Left forelimb (tissue), 1 donor: ENCODE measurements around the gene DPY19L2.
"Not testable (repeated sequence)": the region's sequence is repeated elsewhere in the genome, so short reads cannot be mapped to it uniquely, and the experiment has no call there.

ENCODE experiments used
- DNase-seq: peaks from one replicate; pipeline ENCODE4 v3.0.0-alpha.2; 2018; ENCODE audit warnings: low spot score

Gene DPY19L2

GRCh38 chr12:63663005-63663404 lies 5.3 kb downstream of the DPY19L2 start:
- DNase-seq, result not testable (repeated sequence)

DNA sequence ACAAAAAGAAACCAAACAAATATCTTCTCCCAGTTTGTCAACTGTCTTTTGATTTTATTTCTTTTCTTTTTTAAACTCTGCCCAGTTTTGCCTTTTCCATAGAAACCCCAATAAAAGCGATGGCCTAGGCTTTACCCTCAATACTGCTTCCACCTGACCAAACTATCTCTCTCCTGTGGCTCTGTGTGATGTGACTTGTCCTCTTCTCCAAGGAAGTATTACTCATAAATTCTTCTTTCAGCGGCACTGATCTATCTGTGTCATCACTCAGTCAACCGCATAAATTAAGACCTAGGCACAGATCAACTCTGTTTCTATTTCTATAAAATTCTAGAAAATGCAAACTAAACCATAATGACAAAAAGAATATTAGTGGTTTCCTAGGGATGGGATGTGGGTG lies 9.8 kb downstream of the DPY19L2 start:
- DNase-seq, result not testable (repeated sequence)

DNA sequence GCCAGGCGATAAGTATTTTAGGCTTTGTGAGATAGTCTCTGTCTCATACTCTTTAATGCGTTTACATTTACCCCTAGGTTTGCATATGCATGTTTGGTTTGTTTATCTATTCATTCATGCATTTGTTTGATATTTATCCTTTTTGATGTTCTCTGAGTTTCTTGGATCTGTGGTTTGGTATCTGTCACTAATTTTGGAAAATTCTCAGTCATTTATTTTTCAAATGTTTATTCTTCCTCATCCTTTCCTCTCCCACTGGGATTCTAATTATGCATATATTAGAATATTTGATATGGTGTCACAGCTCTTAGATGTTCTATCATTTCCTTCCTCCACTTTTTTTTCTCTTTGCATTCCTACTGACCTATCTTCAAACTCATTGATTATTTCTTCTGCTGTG lies 11.9 kb downstream of the DPY19L2 start:
- DNase-seq, result not testable (repeated sequence)

DNA sequence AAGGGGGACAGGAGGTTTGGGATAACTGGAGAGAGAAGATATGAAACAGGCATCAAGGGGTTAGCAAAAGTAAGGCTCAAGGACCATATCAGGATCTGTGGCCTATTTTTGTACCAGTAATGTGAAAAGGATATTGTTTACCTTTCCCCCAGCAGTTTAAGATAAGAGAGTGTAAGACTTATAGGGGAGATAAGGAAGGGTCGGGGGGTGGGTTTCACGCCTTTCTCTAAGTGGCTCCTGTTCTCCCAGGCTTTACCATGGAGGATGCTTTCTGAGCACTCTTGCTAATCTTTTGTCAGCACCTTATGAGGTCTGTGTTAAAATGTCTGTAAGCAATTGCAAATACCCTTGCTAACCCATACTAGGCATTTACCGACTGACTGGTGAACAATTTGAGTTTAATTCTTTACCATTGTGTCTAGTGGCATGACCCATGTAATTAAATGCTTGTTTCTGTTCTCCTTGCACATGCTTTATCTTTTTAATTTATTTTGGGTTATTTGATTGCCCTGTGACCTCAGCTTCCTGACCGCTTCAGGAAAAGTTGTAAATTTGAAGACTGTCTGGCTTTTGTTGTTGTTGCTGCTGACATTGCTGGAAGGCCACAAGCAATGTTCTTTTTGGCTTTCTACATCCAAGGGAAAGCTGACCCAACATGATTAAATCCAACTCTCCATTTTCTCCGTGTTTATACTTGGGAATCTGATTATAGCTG lies 12.6 kb downstream of the DPY19L2 start:
- not testable (repeated sequence) for DNase-seq

- not testable (repeated sequence) for DNase-seq
Measured at GRCh38 chr12:63654481-63654880, 13.8 kb downstream of the DPY19L2 start.

GRCh38 chr12:63649517-63649916 lies 18.8 kb downstream of the DPY19L2 start:
- not testable (repeated sequence) for DNase-seq

GRCh38 chr12:63643381-63644140 lies 24.7 kb downstream of the DPY19L2 start:
- not testable (repeated sequence) for DNase-seq

DNA sequence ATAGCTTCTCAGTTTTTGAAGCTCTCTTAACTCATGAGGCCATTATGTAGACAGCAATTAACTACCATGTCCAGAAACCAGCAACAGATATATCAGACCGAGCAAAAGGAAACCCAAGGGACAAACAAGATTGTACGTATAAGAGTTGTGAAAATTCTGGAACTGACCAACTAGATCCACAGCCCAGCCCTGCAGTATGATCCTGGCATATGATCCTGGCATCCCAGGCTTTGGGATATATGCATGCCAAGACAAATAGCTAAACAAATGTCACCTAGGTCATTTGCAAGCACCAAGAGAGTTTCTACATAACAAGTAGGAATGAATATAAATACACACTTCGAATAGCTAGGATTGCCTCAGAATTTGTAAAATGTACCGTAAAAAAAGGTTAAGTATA lies 44.0 kb downstream of the DPY19L2 start:
- DNase-seq, result not testable (repeated sequence)

GRCh38 chr12:63615544-63615943 lies 52.7 kb downstream of the DPY19L2 start:
- not testable (repeated sequence) for DNase-seq

DNA sequence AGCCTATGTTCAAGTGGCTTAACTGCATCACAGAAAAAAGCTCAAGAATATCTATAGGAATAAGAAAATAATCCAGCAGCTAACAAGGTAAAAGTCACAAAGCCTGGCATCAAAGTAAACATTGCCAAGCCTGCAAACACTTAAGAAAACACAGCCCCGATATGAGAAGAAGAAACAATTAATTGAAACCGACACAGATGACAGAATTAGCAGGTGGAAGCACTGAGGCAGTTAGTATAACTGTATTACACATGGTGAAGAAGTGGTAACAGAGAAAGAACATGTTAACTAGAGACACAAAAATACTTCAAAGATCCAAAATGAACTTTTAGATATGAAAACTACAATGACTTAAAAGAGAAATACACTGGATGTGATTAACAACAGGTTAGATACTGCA lies 57.0 kb downstream of the DPY19L2 start:
- DNase-seq, result not testable (repeated sequence)

DNA sequence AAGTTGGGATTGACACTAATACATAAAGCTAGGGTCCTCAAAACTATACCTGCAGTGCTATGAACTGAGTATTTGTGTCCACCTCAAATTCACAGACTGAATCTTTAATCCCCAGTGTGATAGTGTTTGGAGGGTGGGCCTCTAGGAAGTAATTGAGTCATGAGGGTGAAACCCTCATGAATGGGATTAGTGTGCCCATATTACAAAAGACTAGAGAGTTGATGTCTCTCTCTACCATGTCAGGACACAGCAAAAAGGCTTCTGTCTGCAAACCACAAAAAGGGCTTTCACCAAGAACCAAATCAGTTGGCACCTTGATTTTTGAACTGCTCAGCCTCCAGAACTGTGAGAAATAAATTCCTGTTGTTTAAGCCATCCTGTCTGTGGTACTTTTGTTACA lies 59.0 kb downstream of the DPY19L2 start:
- DNase-seq, result not testable (repeated sequence)

DNA sequence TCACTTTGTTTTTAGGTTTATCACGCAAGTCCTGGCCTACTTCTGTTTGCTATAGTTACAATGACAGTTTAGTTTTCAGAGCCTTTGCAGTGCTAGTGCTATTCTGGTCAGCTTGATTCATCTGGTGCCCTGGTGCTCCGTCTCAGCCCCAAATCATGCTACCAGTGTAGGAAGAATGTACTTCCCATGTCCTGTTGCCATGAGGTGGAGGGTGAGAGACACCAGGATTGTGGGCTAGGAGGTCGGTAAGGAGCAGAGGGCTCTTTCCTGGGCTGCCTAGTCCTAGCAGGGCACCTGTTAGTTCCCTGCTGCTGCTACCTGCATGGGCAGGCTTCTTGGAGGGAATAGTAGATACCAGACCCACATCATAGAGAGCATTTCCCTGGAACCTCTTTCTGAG lies 63.3 kb downstream of the DPY19L2 start:
- not testable (repeated sequence) for DNase-seq

DNA sequence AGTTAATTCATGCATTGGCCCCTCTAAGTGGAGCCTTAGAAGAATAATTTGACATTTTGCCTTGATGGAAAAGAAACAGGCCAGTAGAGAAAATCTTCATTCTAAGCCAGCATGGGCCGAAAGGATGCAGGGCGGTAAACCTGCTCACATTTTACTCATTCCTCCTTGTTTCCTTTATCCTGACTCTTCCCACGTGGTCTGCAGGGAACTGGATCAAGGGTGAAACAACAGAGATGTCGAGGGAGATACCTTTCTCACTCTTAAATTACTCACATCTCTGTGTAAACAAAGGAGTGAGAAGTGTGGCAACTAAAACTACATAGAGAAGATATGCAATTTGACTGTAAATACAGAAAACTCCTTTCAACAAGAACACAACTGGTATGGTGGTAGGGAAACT lies 73.5 kb downstream of the DPY19L2 start:
- not testable (repeated sequence) for DNase-seq

DNA sequence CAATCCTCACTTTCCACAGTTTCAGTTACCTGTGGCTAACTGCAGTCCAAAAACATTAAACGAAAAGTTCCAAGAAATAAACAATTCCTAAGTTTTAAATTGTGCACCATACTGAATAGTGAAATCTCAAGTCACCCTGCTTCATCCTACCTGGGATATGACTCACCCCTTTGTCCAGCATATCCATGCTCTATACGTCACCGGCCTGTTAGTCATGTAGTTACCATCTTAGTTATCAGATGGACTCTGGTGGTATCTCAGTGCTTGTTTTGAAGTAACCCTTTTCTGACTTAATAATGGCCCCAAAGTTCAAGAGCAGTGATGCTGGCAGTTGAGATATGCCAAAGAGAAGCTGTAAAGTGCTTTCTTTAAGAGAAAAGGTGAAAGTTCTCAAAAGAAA lies 83.9 kb downstream of the DPY19L2 start:
- DNase-seq, result not testable (repeated sequence)

DNA sequence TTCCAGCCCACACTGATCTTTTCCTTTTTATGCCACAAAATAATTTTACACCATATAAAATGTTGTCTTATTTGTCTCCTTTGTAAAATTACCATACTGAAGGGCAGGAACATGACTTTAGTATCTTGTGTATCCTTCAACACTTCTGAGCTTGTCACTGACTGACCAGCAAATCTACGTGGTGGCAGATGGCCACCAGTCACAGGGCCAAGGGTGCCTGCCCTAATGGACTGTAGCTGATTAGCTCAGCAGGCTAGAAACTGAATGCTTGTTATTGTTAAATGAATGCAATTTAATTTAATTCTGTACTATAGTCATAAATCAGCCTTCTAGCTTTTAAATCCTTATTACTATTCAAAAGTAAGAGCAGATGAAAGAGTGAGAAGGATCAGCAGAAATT lies 85.0 kb downstream of the DPY19L2 start:
- DNase-seq, result not testable (repeated sequence)

DNA sequence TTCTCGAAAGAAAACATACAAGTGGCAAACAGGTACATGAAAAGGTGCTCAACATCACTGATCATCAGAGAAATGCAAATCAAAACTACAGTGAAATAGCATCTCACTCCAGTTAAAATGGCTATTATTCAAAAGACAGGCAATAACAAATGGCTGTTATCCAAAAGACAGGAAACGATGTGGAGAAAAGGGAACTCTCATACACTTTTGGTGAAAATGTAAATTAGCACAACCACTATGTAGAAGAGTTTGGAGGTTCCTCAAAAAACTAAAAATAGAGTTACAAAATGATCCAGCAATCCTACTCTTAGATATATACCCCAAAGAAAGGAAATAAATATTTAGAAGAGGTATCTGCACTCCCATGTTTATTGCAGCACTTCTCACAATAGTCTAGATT lies 90.7 kb downstream of the DPY19L2 start:
- DNase-seq, result not testable (repeated sequence)

GRCh38 chr12:63572038-63572437 lies 96.3 kb downstream of the DPY19L2 start:
- not testable (repeated sequence) for DNase-seq

DNA sequence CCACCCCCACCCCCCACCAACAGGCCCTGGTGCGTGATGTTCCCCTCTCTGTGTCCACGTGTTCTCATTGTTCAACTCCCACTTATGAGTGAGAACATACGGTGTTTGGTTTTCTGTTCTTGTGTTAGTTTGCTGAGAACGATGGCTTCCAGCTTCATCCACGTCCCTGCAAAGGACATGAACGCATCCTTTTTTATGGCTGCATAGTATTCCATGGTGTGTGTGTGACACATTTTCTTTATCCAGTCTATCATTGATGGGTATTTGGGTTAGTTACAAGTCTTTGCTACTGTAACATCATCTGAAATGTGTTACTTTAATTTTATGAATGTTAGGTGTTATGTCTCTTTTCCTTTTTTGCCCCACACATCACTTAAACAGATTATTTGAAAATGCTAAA lies 109.8 kb downstream of the DPY19L2 start:
- not testable (repeated sequence) for DNase-seq

- DNase-seq, result not testable (repeated sequence)
Measured at GRCh38 chr12:63551397-63551796, 116.9 kb downstream of the DPY19L2 start.

- not testable (repeated sequence) for DNase-seq
Measured at GRCh38 chr12:63549034-63549433, 119.3 kb downstream of the DPY19L2 start.

GRCh38 chr12:63545298-63545916 lies 122.9 kb downstream of the DPY19L2 start:
- not testable (repeated sequence) for DNase-seq

DNA sequence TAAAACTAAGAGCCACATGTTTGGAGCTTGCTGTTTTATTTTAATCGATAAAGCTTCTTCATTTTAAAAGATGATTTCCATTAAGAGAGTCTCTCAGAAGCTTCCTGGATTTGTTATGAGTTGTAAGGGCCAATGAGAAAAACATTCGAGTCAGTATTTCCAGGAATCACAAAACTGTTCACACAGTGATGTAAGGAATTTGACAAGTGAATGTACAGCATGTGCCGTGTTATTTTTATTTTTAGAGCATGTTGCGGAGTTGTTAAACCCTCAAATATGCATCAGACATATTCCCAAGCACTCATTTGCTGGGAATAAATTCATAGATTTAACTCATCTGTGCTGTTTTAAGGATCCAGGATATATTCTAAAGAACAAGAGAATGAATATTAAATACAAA lies 129.6 kb downstream of the DPY19L2 start:
- DNase-seq, result not testable (repeated sequence)

DNA sequence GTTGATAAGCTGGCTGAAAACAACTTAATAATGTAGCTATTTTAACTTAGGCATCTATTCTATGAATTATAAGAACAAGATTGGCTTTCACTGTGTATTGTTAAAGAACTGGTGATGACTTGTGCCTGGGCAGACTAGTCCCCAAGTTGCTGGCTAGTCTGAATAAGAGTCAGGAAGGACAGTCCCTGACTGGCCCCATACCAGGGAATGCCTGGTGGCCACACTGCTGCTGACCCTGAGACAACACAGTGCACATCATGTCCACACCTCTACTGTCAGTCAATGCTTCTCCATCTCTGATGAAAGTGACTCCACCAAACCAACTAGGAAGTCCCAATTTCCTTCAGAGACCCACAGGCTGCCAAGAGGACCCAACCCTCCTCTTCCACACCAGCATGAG lies 130.5 kb downstream of the DPY19L2 start:
- not testable (repeated sequence) for DNase-seq
